Measurements from ENCODE around the gene LINC01488. TPM values are rescaled to one million over a fixed set of nuclear protein-coding genes. Genes with fewer than 3 reads are reported as not detected.

Gene LINC01488
- total RNA-seq, 6 donors from 2014 or later = not detected

- peaks cover 14 to 16% (median 14%) of the 10 kb centered on the region in 4 donors for H3K4me1 ChIP-seq
- no peaks in the 10 kb centered on the region for H3K9me3 ChIP-seq
- ATAC-seq (ENCODE audit: low FRiP score in 2 of 2) (no peak), DNase-seq (no peak)
- no peak overlapping the region for H3K4me3 ChIP-seq
- H3K27ac ChIP-seq = no peak overlapping the region
- H3K27me3 ChIP-seq = no peaks in the 10 kb centered on the region
- no peaks in the 10 kb centered on the region for H3K36me3 ChIP-seq
- TF ChIP-seq POLR2A (IDR thresholded peaks at IDR 0.05) (no peak), CTCF (IDR thresholded peaks at IDR 0.05) (no peak), EP300 (IDR thresholded peaks at IDR 0.05) (no peak)
- 90 to 95% methylated on average over 12 to 25 of the region's 25 CpGs for WGBS, 2 donors
Observed at GRCh38 chr11:69438286-69438920, 43.1 kb upstream of the LINC01488 start.

- WGBS, 2 donors = 88 to 100% methylated on average over 2 of the region's 2 CpGs
- no peak for TF ChIP-seq POLR2AphosphoS5 (IDR thresholded peaks at IDR 0.05)
- no peak for TF ChIP-seq CTCF (IDR thresholded peaks at IDR 0.05)
- TF ChIP-seq POLR2A (IDR thresholded peaks at IDR 0.05) = no peak
- TF ChIP-seq EP300 (IDR thresholded peaks at IDR 0.05) = no peak
- Histone ChIP-seq H3K27me3 (no peaks in the 10 kb centered on the region), H3K36me3 (no peaks in the 10 kb centered on the region), H3K9me3 (no peaks in the 10 kb centered on the region), H3K4me3 (no peak overlapping the region), H3K4me1 (peaks cover 21 to 24% (median 22%) of the 10 kb centered on the region in 4 donors), H3K27ac (no peak overlapping the region)
- DNase-seq (no peak), ATAC-seq (ENCODE audit: low FRiP score in 2 of 2) (no peak)
Observed at GRCh38 chr11:69439127-69439526, 42.3 kb upstream of the LINC01488 start.

- no peaks in the 10 kb centered on the region for H3K9me3 ChIP-seq
- H3K27me3 ChIP-seq = no peaks in the 10 kb centered on the region
- no peaks in the 10 kb centered on the region for H3K36me3 ChIP-seq
- TF ChIP-seq CTCF (IDR thresholded peaks at IDR 0.05) (no peak), POLR2AphosphoS5 (IDR thresholded peaks at IDR 0.05) (no peak), EP300 (IDR thresholded peaks at IDR 0.05) (no peak), POLR2A (IDR thresholded peaks at IDR 0.05) (no peak)
- WGBS, 2 donors = 95% methylated on average over 13 of the region's 13 CpGs
- DNase-seq = no peak
- H3K4me3 ChIP-seq = no peak overlapping the region
- peaks cover 27 to 30% (median 29%) of the 10 kb centered on the region in 4 donors for H3K4me1 ChIP-seq
- no peak overlapping the region for H3K27ac ChIP-seq
- ATAC-seq (ENCODE audit: low FRiP score in 2 of 2) = no peak
Observed at GRCh38 chr11:69439651-69440464, 41.6 kb upstream of the LINC01488 start.

- no peaks in the 10 kb centered on the region for H3K9me3 ChIP-seq
- 97 to 100% methylated on average over 6 of the region's 6 CpGs for WGBS, 2 donors
- TF ChIP-seq EP300 (IDR thresholded peaks at IDR 0.05) = no peak
- no peak for TF ChIP-seq POLR2A (IDR thresholded peaks at IDR 0.05)
- TF ChIP-seq POLR2AphosphoS5 (IDR thresholded peaks at IDR 0.05) = no peak
- no peak for TF ChIP-seq CTCF (IDR thresholded peaks at IDR 0.05)
- no peaks in the 10 kb centered on the region for H3K36me3 ChIP-seq
- no peak overlapping the region for H3K4me3 ChIP-seq
- no peak overlapping the region for H3K27ac ChIP-seq
- DNase-seq = no peak
- ATAC-seq (ENCODE audit: low FRiP score in 2 of 2) = no peak
- peaks cover 34 to 38% (median 36%) of the 10 kb centered on the region in 4 donors for H3K4me1 ChIP-seq
- H3K27me3 ChIP-seq = no peaks in the 10 kb centered on the region
Observed at GRCh38 chr11:69440876-69441275, 40.6 kb upstream of the LINC01488 start.

All from upper lobe of left lung (tissue), 6 donors.